HuH-7 (cell line): ENCODE results near the gene IFT74.
A peak's percentile ranks its signal among the peaks of the same experiment; 100 is the strongest.

ENCODE experiments used
- DNase-seq: peaks from one replicate; pipeline ENCODE4 v3.0.0; 2011; ENCODE audit warnings: low spot score

The IFT74 gene

DNA sequence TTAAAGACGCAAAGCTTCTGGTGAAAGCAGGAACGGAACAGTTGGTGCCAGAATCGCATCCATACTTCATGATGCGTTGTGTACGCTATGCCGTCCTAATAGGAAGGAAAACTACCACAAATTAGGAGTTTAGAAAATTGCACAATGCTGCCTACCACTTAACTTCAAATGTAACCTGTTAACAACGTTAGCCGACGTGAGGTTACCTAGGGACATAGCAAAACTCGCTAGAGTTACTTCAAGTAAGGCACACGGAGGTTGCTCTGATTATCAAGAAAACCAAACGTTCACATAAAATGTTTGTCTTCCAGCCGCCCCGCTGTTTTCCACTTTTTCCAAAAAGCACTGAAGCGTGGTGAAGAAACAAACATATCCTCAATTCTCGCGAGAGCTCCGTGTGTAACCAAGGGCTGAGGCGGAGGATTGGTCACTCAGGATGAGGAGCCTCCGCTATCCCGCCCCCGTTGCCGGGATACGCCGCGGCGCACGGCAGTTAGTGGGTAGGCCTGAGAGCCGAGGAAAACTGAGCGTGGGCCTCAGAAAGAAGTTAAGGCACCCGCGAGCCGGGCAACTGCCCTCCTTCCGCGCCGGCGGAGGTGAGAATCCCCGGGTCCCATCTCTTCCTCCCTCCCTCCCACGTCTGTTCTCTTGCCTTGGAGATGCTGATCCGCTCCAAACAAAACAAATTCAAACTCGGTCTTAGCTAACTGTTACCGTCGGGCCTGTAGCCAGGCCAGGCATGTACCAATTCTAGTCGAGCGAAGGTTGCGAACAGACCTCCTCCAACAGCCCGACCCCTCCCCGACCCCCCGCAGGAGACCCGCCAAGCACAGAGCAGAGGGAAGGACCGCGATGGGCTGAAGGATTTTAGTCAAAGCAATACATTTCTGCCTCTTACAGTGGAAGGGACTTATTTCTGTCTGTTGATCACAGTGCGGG lies at the start of gene IFT74:
Gene IFT74 (plus strand): TSS at position 492 of the 939 bp plus-strand sequence. CDS start 5,556 bp downstream, outside the sequence.
- DNase-seq, result peak; percentile 82

DNA sequence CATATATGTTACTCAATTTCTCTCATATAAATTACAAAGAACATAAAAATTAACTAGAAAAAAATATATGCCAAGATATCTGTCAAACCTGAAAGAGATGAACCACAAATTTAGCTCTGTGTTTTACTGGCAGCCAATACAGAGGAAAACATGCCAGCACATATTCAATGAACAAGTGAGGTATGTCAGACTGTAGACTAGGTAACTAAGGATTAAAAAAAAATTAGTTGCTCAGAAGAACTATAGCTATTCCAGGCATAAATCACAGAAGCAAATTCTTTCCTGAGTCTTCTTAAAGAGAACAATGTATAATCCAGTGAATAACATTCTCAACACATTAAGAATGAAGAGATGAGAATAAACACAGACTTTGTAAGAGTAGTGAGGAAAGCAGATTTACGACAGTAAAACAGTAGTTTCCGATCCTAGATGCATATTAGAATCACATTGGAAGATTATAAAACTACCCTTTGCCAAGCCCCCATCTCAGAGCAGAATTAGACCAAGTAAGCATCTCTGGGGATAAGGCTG lies 43.0 kb upstream of the IFT74 start:
- no peak for DNase-seq

DNA sequence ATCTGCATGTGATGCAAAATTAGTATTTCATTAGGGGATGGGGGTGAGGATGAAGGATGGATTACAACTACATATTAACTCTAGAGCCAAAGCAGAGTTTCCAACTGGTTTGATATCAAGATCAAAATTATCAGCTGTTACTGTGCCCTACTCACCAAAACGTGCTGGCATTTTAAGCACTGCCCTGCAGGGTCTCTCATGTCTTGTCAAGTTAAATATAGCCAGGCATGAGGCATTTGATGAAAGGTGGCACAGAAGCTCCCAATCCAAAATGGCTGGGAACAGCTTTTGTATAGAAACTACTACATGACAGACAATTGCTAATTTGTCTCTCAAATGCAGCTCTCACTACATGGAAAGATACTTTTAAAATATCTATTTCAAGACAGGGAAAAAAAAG lies 36.5 kb upstream of the IFT74 start:
- no peak for DNase-seq

DNA sequence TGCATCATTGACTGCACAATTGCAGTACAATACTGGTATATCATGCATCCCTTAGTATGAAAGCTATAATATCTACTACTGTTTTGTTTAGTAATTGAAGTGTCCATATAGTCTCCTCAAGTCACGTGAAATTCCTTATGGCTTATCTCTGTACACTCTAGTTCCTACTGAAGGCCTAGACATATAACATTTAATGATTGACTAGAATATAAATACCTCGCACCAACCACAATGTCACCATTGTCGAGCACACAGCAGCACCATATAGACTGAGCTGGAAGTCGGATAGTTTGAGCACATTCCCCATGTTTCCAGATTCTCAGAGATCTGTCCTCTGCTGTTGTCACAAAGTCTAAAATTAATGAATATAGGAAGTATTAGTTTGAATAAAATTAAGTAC lies 30.6 kb upstream of the IFT74 start:
- DNase-seq, result no peak

DNA sequence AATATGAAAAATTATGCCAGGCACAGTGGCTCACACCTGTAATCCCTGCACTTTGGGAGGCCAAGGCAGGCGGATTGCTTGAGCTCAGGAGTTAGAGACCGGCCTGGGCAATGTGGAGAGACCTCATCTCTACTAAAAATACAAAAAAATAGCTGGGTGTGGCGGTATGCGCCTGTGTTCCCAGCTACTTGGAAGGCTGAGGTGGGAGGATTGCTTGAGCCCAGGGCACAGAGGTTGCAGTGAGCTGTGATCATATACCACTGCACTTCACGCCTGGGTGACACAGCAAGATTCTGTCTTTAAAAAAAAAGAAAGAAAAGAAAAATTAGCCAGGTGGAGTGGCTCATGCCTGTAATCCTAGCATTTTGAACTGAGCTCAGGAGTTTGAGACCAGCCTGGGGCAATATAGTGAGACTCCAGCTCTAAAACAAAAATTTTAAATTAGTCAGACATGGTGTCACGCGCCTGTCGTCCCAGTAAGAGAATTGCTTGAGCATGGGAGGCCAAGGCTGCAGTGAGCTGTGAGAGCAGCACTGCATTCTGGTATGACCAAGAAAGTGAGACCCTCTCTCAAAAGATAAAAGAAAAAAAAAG lies 27.2 kb upstream of the IFT74 start:
- no peak for DNase-seq

DNA sequence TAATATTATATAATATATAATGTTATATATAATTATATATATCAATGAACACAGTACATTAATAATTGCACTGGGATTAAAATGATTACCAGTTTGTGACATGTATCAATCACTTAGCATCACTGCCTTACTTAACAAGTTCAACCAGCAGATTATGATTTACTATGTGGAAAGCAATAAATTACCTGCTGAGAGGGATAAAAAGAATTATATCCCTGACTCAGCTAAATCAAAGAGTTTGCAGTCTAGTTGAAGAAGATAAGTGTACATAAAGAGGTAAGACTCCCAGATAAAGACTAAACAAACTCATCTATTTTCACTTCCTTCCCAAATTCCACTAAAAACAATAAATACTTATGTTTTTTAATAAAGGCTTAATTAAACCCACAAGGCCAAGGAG lies 20.4 kb upstream of the IFT74 start:
- no peak for DNase-seq

DNA sequence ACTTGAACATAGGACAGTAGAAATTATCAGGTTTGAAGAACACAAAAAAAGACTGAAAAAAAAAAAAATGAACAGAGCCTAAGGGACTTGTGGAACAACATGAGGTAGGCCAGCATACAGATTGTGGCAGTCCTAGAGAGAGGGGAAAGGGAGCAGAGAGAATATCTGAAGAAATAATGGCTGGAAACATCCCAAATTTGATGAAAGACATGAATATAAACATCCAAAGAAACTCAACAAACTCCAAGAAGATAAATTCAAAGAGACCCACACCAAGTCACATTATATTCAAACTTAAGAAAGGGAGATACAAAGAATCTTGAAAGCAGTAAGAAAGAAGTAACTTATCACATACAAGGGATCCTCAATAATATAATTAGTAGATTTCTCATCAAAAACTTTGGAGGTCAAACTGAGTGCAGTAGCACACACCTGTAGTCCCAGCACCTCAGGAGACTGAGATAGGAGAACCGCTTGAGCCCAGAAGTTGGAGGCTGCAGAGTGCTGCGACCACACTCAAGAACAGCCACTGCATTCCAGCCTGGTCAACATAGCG lies 18.3 kb upstream of the IFT74 start:
- DNase-seq, result no peak

DNA sequence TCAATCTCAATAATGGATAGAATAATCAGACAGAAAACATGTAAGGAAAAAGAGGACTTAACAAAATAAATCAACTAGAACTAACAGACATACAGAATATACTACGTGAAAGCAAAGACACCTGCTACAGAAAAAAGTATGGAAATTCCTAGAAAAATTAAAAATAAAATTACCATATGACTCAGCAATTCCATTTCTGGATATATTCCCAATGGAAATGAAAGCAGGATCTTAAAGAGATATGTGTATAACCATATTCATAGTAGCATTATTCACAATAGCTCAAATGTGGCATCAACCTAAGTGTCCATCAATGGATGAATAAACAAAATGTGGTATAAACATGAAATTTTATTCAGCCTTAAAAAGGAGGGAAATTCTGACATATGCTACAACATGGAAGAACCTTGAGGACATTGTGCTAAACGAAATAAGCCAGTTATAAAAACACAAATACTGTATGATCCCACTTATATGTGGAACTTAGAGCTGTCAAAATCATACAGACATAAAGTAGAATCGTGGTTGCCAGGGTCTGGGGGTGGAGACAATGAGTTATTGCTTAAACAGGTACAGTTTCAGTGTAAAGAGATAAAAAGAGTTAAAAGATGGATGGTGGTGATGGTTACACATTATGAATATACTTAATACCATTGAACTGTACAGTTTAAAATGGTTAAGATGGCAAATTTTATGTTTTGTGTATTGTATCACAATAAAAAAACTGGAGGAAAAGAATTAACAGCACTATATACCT lies 16.1 kb upstream of the IFT74 start:
- DNase-seq, result no peak

DNA sequence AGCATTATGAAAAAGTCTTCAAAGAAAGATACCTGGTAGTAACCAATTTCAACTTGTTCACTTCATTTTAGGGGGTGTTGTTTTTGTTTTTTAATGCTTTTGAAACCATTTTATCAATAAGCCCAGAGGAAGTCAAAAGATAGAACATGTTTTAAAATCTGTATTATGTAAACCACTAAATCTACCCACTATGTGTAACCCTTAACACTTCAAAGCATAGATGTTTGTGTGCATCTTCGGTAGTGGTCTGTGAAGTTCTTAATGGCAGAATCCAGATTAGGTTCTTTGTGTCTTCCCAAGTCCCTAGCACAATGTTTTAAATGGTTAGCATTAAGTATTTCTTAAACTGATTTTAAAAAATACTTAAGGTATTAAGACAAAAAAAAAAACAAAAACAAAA lies 15.4 kb upstream of the IFT74 start:
- DNase-seq, result no peak

DNA sequence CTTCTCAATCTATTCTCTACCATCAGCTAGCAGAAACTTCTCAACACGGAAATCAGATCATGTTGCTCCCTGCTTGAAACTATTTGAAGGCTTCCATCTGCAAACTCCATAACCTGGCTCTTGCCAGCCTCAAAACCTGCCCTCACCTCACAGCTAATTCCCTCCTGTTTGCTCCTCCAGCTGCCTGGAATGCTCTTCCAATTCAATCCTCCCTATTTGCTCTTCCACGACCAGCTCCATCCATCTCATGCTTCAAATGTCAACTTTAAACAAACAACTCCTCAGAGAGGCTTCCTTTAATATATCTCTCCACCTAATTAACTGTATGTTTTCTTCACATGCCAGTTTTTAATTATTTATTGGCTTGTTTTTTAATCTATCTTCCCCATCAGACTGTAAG lies 10.6 kb upstream of the IFT74 start:
- DNase-seq, result no peak

DNA sequence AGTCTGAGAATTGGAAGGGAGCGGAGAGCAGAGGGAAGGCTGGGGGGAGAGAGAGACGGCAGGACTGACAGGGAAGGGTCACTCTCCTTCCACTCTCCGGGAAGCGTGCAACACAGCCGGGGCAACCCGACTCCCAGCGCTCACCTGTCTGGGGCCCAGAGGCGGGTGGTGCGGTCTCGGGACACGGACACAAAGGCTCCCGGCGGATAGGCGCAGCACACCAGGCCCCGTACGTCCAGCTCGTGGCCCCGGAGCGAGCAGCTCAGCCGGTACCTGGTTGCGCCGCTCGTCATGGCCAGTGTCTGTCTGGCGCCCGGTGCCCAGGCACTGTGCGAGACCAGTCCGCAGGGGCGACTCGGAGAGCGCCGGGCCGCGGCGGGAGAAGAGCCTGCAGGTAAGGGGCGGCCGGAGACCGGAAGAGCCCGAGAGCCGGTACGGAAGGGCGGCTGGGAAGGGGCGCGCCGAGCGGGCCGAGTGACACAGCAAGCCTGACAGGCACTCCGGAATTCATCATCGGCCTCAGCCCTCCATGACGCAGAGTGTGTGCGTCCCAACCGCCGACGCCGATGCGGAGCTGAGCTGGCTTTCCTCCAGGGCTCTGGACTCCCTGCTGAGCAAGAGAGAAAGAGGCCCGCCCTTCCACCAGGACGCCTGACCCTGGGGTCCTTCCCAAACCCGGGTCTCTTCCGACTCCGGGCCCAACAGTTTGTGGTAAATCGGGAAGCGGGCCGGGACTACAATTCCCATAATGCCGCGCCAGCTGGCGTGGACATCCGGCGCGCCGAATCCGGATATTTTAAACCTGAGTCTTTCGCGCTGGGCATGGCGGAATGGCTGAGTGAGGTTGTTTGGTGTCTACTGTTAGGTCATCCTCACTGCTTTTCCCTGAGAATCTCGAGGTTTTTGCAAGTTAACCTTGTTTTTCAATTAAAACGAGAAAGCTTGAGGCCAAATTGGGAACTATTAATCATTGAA lies 9.2 kb upstream of the IFT74 start, which contains the start of gene PLAA:
Gene PLAA (minus strand): TSS at position 490 of the 975 bp plus-strand sequence. CDS start 197 bp downstream, at position 293.
- DNase-seq, result peak; percentile 68

DNA sequence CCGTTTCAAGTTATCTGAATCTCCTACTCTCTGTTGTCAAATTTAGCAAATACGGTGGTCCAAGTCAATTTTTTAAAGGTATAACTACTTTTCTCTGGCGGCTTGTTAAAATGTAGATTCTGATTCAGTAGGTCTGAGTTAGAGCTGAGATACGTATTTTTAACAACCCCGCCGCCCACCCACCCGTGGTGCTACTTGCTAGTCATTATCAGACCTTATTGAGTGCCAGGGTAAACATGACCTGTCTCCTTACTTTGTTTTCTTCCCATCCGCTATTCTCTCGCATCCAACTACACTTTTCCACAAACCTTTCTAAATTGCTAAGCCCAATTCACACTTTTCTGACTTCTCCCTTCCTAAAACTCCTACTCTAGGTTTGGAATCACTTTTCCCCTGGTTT lies 8.5 kb upstream of the IFT74 start:
- no peak for DNase-seq

DNA sequence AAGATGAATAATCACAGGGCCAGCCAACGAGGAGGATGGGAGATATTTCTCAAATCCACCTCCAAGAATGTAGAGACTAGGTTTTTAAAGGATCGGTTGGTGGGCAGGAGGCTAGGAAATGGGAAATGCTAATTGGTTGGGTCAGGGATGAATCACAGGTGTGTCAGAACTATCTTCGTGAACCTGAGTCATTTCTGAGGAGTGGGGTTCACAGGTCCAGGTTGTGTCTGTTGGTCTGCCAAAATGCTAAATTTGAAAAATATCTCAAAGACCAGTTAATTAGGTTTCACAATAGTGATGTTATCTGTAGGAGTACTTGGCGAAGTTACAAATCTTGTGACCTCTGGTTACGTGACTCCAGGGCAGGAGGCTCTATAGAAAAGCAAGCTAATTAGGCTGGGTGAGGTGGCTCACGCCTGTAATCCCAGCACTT lies 6.6 kb upstream of the IFT74 start:
- DNase-seq, result no peak

DNA sequence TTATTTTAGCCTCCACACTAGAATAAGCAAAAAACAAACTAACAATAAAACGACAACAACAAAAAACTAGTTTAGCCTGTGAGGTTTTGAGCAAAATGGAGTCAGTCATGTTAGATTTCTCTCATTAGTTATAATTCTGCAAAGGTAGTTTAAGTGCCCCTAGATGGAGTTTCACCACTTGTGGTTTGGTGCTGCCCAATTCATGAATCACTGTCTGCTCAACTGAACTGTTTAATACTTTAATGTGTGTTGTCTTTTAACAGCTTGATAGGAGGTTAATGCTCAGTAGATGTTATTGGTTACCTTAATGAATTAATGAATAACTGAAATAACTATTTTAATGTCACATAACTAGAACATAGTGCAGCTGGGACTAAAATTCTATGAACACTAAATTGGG lies 5.7 kb upstream of the IFT74 start:
- DNase-seq, result no peak

DNA sequence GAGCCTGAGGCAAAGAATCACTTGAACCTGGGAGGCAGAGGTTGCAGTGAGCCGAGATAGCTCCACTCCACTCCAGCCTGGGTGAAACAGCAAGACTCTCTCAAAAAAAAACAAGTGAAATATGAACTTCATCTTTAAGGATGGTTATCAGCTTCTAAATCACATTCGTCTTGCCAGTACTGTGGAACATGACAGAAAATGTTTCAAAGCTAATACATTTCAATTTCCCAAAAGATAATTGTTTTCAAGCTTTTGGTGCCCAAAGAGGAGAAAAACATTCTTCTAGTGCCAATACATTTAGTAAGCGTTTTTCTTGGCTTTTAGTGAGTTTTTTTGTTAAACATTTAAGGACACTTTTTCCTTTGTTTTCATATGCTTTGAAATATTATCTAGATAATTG lies 4.4 kb upstream of the IFT74 start:
- no peak for DNase-seq

DNA sequence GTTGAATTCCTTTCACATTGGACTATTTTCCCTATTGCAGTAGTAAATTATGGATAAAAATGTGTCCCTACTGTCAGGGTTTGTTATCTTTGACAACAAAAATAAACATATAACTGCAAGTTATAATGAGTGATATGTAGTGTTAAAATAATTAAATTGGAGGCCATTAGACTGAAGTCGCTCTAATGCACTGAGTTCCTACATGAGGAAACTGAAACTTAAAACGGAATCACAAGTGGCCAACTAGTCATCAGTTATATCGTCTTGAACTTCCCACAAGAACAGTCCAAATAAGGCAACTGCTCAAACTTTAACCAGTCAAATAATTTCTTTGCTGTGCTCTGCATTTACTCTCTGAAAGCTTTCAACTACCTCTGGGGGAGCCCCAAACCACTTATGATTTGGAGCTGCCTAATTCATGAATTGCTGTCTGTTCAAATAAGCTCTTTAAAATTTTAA lies 2.1 kb upstream of the IFT74 start:
- DNase-seq, result no peak

DNA sequence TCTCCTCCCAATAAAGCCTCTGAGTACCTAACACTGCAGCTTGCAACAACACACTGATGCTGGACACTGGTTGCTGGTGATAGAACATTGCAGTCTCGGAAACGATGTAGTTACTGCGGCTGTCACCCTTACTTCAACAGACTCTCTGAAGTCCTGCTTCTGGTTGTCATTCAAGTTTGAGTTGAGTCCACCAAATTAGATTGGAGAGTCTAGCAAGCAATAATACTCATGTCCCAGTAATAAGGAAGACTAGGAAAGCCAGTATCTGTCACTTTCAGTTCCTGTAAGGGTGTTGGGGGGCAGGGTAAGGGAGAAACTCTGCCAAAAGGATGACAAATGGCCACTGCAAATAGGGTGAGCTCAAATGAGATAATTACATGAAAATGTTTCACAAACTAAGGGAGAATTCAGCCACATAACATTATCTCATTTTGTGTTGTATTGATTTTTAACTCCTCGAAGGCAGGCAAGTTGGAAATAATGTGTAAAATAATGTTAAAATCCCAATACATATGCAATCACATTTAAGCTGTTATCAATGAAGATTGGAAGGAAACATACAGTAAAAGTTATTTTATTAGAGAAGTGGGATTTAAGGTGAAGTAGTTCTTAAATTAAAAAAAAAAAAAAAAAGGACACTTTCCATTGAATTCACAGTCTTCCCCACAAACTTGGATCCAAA lies 849 bp upstream of the IFT74 start:
- no peak for DNase-seq

DNA sequence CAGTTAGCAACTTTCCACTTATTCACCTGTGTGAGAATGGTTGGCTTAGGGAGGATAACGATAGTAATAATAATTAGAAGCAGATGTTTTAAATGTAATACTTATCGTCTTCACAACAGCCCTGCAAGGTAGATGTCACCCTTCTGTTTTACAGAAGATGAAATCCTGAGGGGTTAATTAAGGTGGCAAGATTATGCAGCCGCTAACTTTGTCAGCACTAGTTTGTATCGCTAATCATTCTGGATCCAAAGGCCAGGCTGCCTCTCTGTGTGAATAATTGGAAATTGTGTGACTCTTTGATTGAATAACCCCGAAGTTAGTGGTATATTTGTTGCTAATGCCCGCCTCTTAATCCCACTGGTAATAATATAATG lies 635 bp downstream of the IFT74 start:
- no peak for DNase-seq

DNA sequence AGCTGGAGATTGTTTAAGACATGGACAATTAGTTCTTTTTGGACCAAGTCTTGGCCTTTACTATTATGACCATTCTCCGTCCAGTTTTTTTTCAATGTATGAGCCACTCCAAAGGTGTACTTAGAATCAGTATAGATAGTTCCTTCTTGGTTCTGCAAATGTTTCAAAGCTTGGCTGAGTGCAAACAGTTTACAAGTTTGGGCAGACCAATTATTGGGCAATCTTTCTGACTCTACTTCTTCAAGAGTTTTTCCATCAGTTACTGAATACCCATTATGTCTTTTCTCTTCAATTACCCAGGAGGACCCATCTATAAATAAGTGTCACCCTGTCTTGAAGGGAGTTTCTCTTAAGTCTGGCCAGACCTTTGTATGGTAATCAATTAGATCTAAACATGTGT lies 15.5 kb downstream of the IFT74 start:
- DNase-seq, result no peak

DNA sequence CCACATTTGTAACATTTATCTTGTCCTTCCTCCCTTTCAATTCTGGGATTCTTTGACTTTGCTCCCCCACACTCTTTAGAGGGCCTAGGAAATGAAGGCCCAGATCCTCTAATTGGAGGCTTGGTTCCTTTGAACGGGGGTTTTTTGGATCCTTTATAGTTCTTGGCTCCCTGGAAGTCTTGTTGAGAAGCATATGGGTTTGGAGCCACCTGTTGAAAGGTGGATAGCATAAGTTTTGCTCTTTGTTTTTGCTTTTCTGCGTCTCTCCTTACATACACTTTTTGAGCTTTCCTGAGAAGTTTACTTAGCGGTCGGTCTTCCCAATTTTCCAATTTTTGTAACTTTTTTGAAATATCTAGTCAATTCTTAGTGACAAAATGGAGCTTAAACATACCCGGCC lies 17.8 kb downstream of the IFT74 start:
- no peak for DNase-seq
